ENCODE data around the gene GET4.

DNA sequence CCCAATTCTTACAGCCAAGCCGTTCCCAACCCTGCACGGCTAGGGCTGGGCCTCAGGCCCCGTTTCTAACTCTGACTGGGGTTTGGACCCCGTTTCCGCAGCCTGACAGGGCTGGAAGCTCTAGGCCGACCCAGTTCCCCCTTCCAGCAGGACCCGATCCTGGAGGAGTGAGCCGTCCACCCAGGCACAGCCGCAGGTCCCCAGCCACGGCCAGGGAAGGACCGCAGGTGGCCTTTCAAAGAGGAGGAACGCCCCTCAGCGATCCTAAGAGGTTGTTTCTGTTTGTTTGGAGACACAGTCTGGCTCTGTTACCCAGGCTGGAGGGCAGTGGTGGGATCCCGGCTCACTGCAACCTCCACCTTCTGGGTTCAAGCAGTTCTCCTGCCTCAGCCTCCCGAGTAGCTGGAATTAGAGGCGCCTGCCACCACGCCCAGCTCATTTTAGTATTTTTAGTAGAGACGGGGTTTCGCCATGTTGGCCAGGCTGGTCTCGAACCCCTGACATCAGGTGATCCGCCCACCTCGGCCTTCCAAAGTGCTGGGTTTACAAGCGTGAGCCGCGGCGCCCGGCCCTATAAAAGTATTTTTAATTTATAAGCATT lies 778 bp upstream of the GET4 start:
- TF ChIP-seq CTCF (IDR thresholded peaks at IDR 0.05) = no peak
- TF ChIP-seq POLR2A (IDR thresholded peaks at IDR 0.05) = no peak

Measured in right lobe of liver (tissue), 4 donors.